Neural progenitor cell (in vitro differentiated cells): ENCODE measurements around the gene TRIM44. TPM values are rescaled to one million over a fixed set of nuclear protein-coding genes. Genes with fewer than 3 reads are reported as not detected.

Source experiments
- DNase-seq: peaks from one replicate; pipeline ENCODE4 v3.0.0-alpha.2; 2016; ENCODE audit warnings: low spot score
- H2AFZ ChIP-seq: fragments of 200-600 bp; sonication (generic); replicated peaks from 2 replicates; pipeline ENCODE4 v1.6.1; 2016; ENCODE audit warnings: antibody characterized with exemption
- H3F3A ChIP-seq: fragments of 200-600 bp; sonication (generic); 2 replicates; pipeline ENCODE4 v1.6.1; 2016; ENCODE audit warnings: antibody characterized with exemption, low read depth
- H3K27ac ChIP-seq: fragments of 200-600 bp; sonication (generic); 2 replicates; pipeline ENCODE4 v1.5.1; 2016; ENCODE audit warnings: mild to moderate bottlenecking
- H3K27me3 ChIP-seq: fragments of 200-600 bp; sonication (generic); 2 replicates; pipeline ENCODE4 v1.6.1; 2016; ENCODE audit warnings: mild to moderate bottlenecking, moderate library complexity
- H3K36me3 ChIP-seq: fragments of 200-600 bp; sonication (generic); 2 replicates; pipeline ENCODE4 v1.5.1; 2016
- H3K4me1 ChIP-seq: fragments of 200-600 bp; sonication (generic); 2 replicates; pipeline ENCODE4 v1.6.1; 2016; ENCODE audit warnings: mixed run types
- H3K4me2 ChIP-seq: fragments of 200-600 bp; sonication (generic); 2 replicates; pipeline ENCODE4 v1.6.1; 2016
- H3K4me3 ChIP-seq: fragments of 200-600 bp; sonication (generic); 2 replicates; pipeline ENCODE4 v1.5.1; 2016
- H3K79me2 ChIP-seq: fragments of 200-600 bp; sonication (generic); 2 replicates; pipeline ENCODE4 v1.6.1; 2016; ENCODE audit warnings: low read depth
- H3K9ac ChIP-seq: fragments of 200-600 bp; sonication (generic); 2 replicates; pipeline ENCODE4 v1.6.1; 2016
- H3K9me3 ChIP-seq: fragments of 200-600 bp; sonication (generic); 2 replicates; pipeline ENCODE4 v1.5.1; 2016; ENCODE audit warnings: low read depth
- H4K20me1 ChIP-seq: fragments of 200-600 bp; sonication (generic); 2 replicates; pipeline ENCODE4 v1.6.1; 2016; ENCODE audit warnings: low read depth
- H3K27ac Mint-ChIP-seq: 3 replicates; pipeline ENCODE4 v1.8.0; 2021; ENCODE audit warnings: mixed read lengths
- H3K27me3 Mint-ChIP-seq: 2 replicates; pipeline ENCODE4 v1.8.0; 2022; ENCODE audit warnings: low read depth, mild to moderate bottlenecking, inconsistent platforms, moderate library complexity, mixed read lengths; ENCODE audit not compliant: insufficient read depth
- H3K36me3 Mint-ChIP-seq: 3 replicates; pipeline ENCODE4 v1.8.0; 2021; ENCODE audit warnings: mixed read lengths
- H3K4me1 Mint-ChIP-seq: 3 replicates; pipeline ENCODE4 v1.8.0; 2021; ENCODE audit warnings: mixed read lengths
- H3K4me3 Mint-ChIP-seq: 3 replicates; pipeline ENCODE4 v1.8.0; 2021; ENCODE audit warnings: mild to moderate bottlenecking, moderate library complexity, mixed read lengths
- H3K9me3 Mint-ChIP-seq: 3 replicates; pipeline ENCODE4 v1.8.0; 2020; ENCODE audit warnings: mixed read lengths
- EZH2 ChIP-seq: fragments of 200-600 bp; sonication (generic); IDR thresholded peaks from 2 replicates; pipeline ENCODE4 v1.6.1; 2017; ENCODE audit warnings: antibody characterized with exemption, mild to moderate bottlenecking, moderate library complexity
- EZH2phosphoT487 ChIP-seq: fragments of 200-600 bp; sonication (generic); IDR thresholded peaks from 2 replicates; pipeline ENCODE4 v1.6.1; 2017; ENCODE audit warnings: antibody characterized with exemption
- total RNA-seq: library from RNA; depleted of rRNA; stranded (reverse); fragments of >200 nt; gene quantifications from 2 replicates; pipeline ENCODE4 v1.2.3, GENCODE V29; 2015; ENCODE audit warnings: low replicate concordance
- TF ChIP-seq, protein P1 (sequence below): fragments of 200-600 bp; sonication (generic); IDR thresholded peaks from 2 replicates; pipeline ENCODE4 v1.5.1; 2017; ENCODE audit warnings: antibody characterized with exemption, mild to moderate bottlenecking

TRIM44 gene
- total RNA-seq, 1 donor from 2014 or later = 44.1 TPM

DNA sequence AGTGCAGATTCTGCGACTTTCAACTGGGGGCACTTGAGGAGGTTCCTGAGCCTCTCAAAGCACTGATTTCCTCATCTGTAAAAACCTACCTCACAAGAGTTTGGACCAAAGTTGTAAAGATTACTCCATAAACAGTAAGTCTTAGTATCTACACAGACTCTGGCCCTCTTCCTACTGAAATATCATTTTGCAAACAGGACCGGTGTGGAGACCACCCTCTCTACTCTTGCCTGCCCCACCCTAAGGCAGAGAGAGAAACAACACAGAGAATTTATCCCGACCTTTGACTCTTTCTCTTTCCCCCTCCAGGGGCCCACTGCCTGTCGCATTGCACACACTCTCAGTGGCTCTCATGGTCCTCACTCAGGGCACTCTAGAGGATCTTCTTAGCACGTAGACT lies 163.4 kb downstream of the TRIM44 start:
- Histone ChIP-seq H3K9me3 (no peaks in the 10 kb centered on the region), H3K79me2 (no peaks in the 10 kb centered on the region), H3K4me3 (no peak overlapping the region), H4K20me1 (no peaks in the 10 kb centered on the region), H3K9ac (no peak overlapping the region), H3K27me3 (no peaks in the 10 kb centered on the region), H3F3A (peaks cover 5% of the 10 kb centered on the region), H2AFZ (no peak overlapping the region), H3K36me3 (no peaks in the 10 kb centered on the region), H3K4me2 (no peak overlapping the region), H3K27ac (no peak overlapping the region), H3K4me1 (peaks cover 11% of the 10 kb centered on the region)
- Mint-ChIP-seq H3K27me3 (peaks cover 3% of the 10 kb centered on the region), H3K4me3 (peak overlapping the region; percentile 6), H3K27ac (no peak overlapping the region), H3K4me1 (peaks cover 10% of the 10 kb centered on the region), H3K9me3 (no peaks in the 10 kb centered on the region), H3K36me3 (no peaks in the 10 kb centered on the region)
- TF ChIP-seq EZH2 = no peak
- TF ChIP-seq EZH2phosphoT487 = no peak
- TF ChIP-seq, protein P1, sequence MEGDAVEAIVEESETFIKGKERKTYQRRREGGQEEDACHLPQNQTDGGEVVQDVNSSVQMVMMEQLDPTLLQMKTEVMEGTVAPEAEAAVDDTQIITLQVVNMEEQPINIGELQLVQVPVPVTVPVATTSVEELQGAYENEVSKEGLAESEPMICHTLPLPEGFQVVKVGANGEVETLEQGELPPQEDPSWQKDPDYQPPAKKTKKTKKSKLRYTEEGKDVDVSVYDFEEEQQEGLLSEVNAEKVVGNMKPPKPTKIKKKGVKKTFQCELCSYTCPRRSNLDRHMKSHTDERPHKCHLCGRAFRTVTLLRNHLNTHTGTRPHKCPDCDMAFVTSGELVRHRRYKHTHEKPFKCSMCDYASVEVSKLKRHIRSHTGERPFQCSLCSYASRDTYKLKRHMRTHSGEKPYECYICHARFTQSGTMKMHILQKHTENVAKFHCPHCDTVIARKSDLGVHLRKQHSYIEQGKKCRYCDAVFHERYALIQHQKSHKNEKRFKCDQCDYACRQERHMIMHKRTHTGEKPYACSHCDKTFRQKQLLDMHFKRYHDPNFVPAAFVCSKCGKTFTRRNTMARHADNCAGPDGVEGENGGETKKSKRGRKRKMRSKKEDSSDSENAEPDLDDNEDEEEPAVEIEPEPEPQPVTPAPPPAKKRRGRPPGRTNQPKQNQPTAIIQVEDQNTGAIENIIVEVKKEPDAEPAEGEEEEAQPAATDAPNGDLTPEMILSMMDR = no peak
- no peak for DNase-seq

DNA sequence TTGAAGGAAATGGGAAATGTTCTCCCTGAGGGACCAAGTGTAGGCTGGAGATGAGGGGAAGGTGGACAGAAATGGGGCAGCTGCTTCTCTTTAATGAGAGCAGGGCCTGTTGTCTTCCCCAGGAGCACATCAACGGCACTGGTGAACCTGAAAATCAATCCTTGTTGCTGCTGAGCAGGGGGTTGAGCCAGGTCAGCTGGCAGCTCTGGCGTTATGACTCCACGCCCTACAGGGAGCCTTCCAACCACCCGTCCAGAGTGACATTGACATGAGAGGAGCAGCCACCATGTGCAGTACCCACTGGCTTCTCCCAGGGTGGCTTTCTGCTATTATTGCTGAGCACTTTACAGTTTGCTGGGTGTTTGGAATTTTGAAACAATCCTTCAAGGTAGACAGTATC lies 164.4 kb downstream of the TRIM44 start:
- H3K4me1 Mint-ChIP-seq = peaks cover 9% of the 10 kb centered on the region
- H3K9me3 ChIP-seq = no peaks in the 10 kb centered on the region
- H4K20me1 ChIP-seq = no peaks in the 10 kb centered on the region
- peaks cover 5% of the 10 kb centered on the region for H3K4me1 ChIP-seq
- H2AFZ ChIP-seq = no peak overlapping the region
- no peaks in the 10 kb centered on the region for H3K36me3 ChIP-seq
- H3K27ac Mint-ChIP-seq = no peak overlapping the region
- peaks cover 2% of the 10 kb centered on the region for H3K9me3 Mint-ChIP-seq
- DNase-seq = no peak
- no peak overlapping the region for H3K9ac ChIP-seq
- no peak overlapping the region for H3K4me2 ChIP-seq
- no peaks in the 10 kb centered on the region for H3K79me2 ChIP-seq
- H3K27ac ChIP-seq = no peak overlapping the region
- no peak overlapping the region for H3K4me3 ChIP-seq
- TF ChIP-seq EZH2 (no peak), EZH2phosphoT487 (no peak)
- TF ChIP-seq, protein P1 = no peak
- H3K27me3 Mint-ChIP-seq = peaks cover 2% of the 10 kb centered on the region
- no peaks in the 10 kb centered on the region for H3K36me3 Mint-ChIP-seq
- H3K27me3 ChIP-seq = no peaks in the 10 kb centered on the region
- no peak overlapping the region for H3K4me3 Mint-ChIP-seq
- no peaks in the 10 kb centered on the region for H3F3A ChIP-seq

DNA sequence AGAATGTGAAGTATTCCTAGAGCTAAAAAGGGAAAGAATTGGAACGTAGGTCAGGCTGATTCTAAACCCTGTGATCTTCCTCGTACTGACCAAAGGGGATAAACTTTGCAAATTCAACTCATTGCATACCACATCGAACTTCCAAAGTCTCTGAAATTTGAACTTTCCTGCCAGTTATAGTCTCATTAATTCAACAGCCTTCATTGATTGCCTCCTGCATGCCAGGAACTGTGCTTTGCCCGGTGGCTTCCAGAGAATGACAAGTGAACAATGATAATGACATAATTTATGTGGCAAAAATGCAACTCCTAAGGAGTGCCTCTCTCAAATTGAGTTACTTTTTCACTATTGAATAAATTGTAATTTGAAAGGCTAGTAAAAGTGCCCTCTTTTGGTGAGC lies 173.6 kb downstream of the TRIM44 start:
- H3K9ac ChIP-seq = no peak overlapping the region
- no peak overlapping the region for H3K27ac ChIP-seq
- H3F3A ChIP-seq = no peaks in the 10 kb centered on the region
- H2AFZ ChIP-seq = no peak overlapping the region
- peaks cover 4% of the 10 kb centered on the region for H3K4me1 ChIP-seq
- no peaks in the 10 kb centered on the region for H3K36me3 ChIP-seq
- TF ChIP-seq, protein P1 = no peak
- TF ChIP-seq EZH2phosphoT487 (no peak), EZH2 (no peak)
- H4K20me1 ChIP-seq = no peaks in the 10 kb centered on the region
- H3K79me2 ChIP-seq = no peaks in the 10 kb centered on the region
- Mint-ChIP-seq H3K27me3 (peaks cover 2% of the 10 kb centered on the region), H3K4me1 (peaks cover 16% of the 10 kb centered on the region), H3K36me3 (peaks cover 2% of the 10 kb centered on the region), H3K4me3 (no peak overlapping the region), H3K9me3 (peaks cover 8% of the 10 kb centered on the region), H3K27ac (no peak overlapping the region)
- H3K27me3 ChIP-seq = no peaks in the 10 kb centered on the region
- H3K4me2 ChIP-seq = no peak overlapping the region
- H3K4me3 ChIP-seq = no peak overlapping the region
- no peaks in the 10 kb centered on the region for H3K9me3 ChIP-seq
- DNase-seq = no peak
